Caco-2 (cell line): ENCODE measurements around the gene RETREG1. TPM values are rescaled to one million over a fixed set of nuclear protein-coding genes. Genes with fewer than 3 reads are reported as not detected.
A peak's percentile ranks its signal among the peaks of the same experiment; 100 is the strongest.

Experiments used
- BruUV-seq: library from RNA; stranded (reverse); fragments of 400-500 nt; replicated peaks from 2 replicates; lab custom pipeline; 2021; lab: Mats Ljungman, UMichigan
- CTCF ChIA-PET: fragments of 300-600 bp; sonication (Branson Sonifier 250); formaldehyde crosslinking; loops from one replicate; lab custom pipeline; 2022; ENCODE audit warnings: antibody characterized with exemption; lab: Charles Lee
- POLR2A ChIA-PET: fragments of 300-600 bp; sonication (Branson Sonifier 250); formaldehyde crosslinking; loops from one replicate; lab custom pipeline; 2022; ENCODE audit warnings: antibody characterized with exemption; lab: Charles Lee
- DNase-seq, 2 experiments: peaks; one replicate each; pipeline versions ENCODE4 v3.0.0 to v3.0.0-alpha.2; 2020 to 2022
- H3K27me3 ChIP-seq: replicated peaks from 2 replicates; pipeline ENCODE4 v1.6.0; 2011; ENCODE audit warnings: low read length; ENCODE audit not compliant: control insufficient read depth, insufficient read depth
- H3K36me3 ChIP-seq: 2 replicates; pipeline ENCODE4 v1.5.1; 2011; ENCODE audit warnings: low read length; ENCODE audit not compliant: control insufficient read depth, insufficient read depth
- H3K4me1 ChIP-seq: fragments of 250-450 bp; sonication (Bioruptor Pico); 2 replicates; pipeline ENCODE4 v1.5.1; 2020; ENCODE audit warnings: mild to moderate bottlenecking
- H3K4me3 ChIP-seq: 2 replicates; pipeline ENCODE4 v1.5.1; 2011; ENCODE audit warnings: low read depth, mild to moderate bottlenecking, control low read depth, low read length
- H3K9me3 ChIP-seq: fragments of 250-450 bp; sonication (Bioruptor Pico); 2 replicates; pipeline ENCODE4 v1.5.1; 2020; ENCODE audit warnings: mild to moderate bottlenecking, moderate library complexity
- H3K27ac Mint-ChIP-seq: one replicate; pipeline ENCODE4 v1.8.0; 2022; ENCODE audit warnings: mixed read lengths; ENCODE audit not compliant: unreplicated experiment
- H3K27me3 Mint-ChIP-seq: one replicate; pipeline ENCODE4 v1.8.0; 2022; ENCODE audit warnings: mixed read lengths; ENCODE audit not compliant: insufficient read depth, unreplicated experiment
- H3K36me3 Mint-ChIP-seq: one replicate; pipeline ENCODE4 v1.8.0; 2022; ENCODE audit warnings: mild to moderate bottlenecking, mixed read lengths; ENCODE audit not compliant: insufficient read depth, unreplicated experiment
- H3K4me1 Mint-ChIP-seq: one replicate; pipeline ENCODE4 v1.8.0; 2022; ENCODE audit warnings: low read depth, mixed read lengths; ENCODE audit not compliant: unreplicated experiment
- H3K4me3 Mint-ChIP-seq: one replicate; pipeline ENCODE4 v1.8.0; 2022; ENCODE audit warnings: mild to moderate bottlenecking, moderate library complexity, mixed read lengths; ENCODE audit not compliant: unreplicated experiment
- H3K9me3 Mint-ChIP-seq: one replicate; pipeline ENCODE4 v1.8.0; 2022; ENCODE audit warnings: mixed read lengths; ENCODE audit not compliant: unreplicated experiment
- intact Hi-C: fragments of 100-400 bp; cut with micrococcal nuclease; formaldehyde crosslinking; loops from one replicate; pipeline ENCODE4 v1.10.0; 2022; ENCODE audit not compliant: unreplicated experiment
- total RNA-seq: library from RNA; stranded (reverse); gene quantifications from 2 replicates; pipeline ENCODE4 v1.2.3, GENCODE V29; 2022
- TF ChIP-seq, protein P1 (sequence below), 2 experiments: fragments of 200-600 bp in 1 of 2; IDR thresholded peaks; 1 replicate in 1 of 2; 2 replicates in 1 of 2; pipeline versions ENCODE4 v1.5.1 to v1.8.0; 2011 to 2022; ENCODE audit warnings: antibody characterized with exemption in 1 of 2, control low read depth in 1 of 2, inconsistent platforms in 1 of 2, low read depth in 1 of 2, low read length in 1 of 2, mild to moderate bottlenecking in 1 of 2, moderate library complexity in 1 of 2; ENCODE audit not compliant: insufficient read depth in 1 of 2, severe bottlenecking in 1 of 2, unreplicated experiment in 1 of 2

Gene RETREG1
- total RNA-seq, 1 experiment from 2014 or later, result 15.1 TPM

DNA sequence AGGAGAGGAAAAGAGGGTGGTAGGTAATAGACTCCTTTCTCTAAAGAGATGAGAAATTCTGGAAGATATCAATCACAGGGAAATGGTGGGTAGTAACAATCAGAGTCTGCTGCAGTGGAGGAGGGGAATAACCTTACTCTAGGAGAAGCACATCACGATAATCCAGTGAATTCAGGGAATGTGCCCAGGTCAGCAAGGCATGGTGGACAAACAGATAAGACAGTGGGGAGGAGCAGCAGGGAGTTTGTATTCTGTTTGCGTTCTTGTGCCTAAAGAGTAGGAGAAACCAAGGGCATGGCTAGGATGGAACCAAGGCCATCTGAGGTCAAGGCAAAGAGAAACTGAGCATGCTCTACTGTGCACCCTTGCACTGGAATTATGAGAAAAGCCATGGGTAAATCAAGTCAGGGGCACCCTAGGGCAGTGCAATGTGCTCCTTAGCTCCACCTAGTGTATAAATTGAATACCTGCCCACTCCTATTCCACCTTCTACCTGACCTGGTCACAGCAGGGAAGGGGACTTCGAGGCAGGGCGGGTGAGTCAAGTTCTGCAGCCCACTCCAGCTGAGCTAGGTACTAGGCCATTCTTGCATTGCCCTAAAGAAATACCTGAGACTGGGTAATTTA is 31.6 kb downstream of the RETREG1 start:
- peak overlapping the region; percentile 86 for H3K27ac Mint-ChIP-seq
- H3K4me1 ChIP-seq, result peaks cover 50% of the 10 kb centered on the region
- no peaks in the 10 kb centered on the region for H3K27me3 Mint-ChIP-seq
- TF ChIP-seq, protein P1, sequence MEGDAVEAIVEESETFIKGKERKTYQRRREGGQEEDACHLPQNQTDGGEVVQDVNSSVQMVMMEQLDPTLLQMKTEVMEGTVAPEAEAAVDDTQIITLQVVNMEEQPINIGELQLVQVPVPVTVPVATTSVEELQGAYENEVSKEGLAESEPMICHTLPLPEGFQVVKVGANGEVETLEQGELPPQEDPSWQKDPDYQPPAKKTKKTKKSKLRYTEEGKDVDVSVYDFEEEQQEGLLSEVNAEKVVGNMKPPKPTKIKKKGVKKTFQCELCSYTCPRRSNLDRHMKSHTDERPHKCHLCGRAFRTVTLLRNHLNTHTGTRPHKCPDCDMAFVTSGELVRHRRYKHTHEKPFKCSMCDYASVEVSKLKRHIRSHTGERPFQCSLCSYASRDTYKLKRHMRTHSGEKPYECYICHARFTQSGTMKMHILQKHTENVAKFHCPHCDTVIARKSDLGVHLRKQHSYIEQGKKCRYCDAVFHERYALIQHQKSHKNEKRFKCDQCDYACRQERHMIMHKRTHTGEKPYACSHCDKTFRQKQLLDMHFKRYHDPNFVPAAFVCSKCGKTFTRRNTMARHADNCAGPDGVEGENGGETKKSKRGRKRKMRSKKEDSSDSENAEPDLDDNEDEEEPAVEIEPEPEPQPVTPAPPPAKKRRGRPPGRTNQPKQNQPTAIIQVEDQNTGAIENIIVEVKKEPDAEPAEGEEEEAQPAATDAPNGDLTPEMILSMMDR (IDR thresholded peaks at IDR 0.05; ENCODE audit: insufficient read depth in 1 of 2, low read depth in 1 of 2, low read length in 1 of 2, severe bottlenecking in 1 of 2, unreplicated experiment in 1 of 2), result peak; percentile 40 to 79
- POLR2A ChIA-PET, result no interaction called here
- no peak overlapping the region for H3K4me3 ChIP-seq
- no peaks in the 10 kb centered on the region for H3K27me3 ChIP-seq
- peaks cover 52% of the 10 kb centered on the region for H3K4me1 Mint-ChIP-seq
- DNase-seq, result peak; percentile 83 to 91
- BruUV-seq, result no TSS peak
- no peaks in the 10 kb centered on the region for H3K9me3 Mint-ChIP-seq
- H3K36me3 Mint-ChIP-seq, result no peaks in the 10 kb centered on the region
- H3K9me3 ChIP-seq, result no peaks in the 10 kb centered on the region
- intact Hi-C loops, result loop anchor here (1.0 to 5.0 kb wide), 6 partner anchors 31 to 152 kb away; partner anchors contain the start of gene RETREG1
- no peaks in the 10 kb centered on the region; the same call in 1 of the 2 replicates for H3K36me3 ChIP-seq
- CTCF ChIA-PET, result interaction anchor here (1.0 kb wide), 1 partner anchor 31 kb away, joined by 3 read pairs; the partner anchor contains the start of gene RETREG1
- H3K4me3 Mint-ChIP-seq, result peak overlapping the region; percentile 58

DNA sequence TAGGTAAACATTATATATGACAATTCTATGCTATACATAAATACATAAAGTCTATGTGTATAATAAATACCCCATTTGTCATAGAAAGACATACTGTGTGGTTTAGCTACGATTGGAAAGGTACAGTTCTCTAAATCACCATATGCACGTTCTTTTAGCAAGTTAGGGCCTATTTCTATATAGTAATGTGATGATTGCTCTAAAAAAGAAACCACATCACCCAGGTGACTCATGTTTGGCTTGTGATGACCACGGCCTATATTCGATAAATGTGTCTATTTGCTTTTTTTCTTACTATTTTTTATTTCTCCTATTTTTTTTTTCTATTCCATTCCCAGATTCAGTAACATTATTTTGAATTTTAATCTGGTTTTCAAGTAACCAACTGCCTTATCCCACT is 34.7 kb downstream of the RETREG1 start:
- H3K4me3 Mint-ChIP-seq, result no peak overlapping the region
- no peak overlapping the region for H3K27ac Mint-ChIP-seq
- TF ChIP-seq, protein P1 (IDR thresholded peaks at IDR 0.05; ENCODE audit: insufficient read depth in 1 of 2, low read depth in 1 of 2, low read length in 1 of 2, severe bottlenecking in 1 of 2, unreplicated experiment in 1 of 2), result no peak
- H3K9me3 Mint-ChIP-seq, result no peaks in the 10 kb centered on the region
- POLR2A ChIA-PET, result no interaction called here
- H3K4me1 Mint-ChIP-seq, result peaks cover 42% of the 10 kb centered on the region
- H3K9me3 ChIP-seq, result no peaks in the 10 kb centered on the region
- no peak for DNase-seq
- H3K27me3 ChIP-seq, result no peaks in the 10 kb centered on the region
- no peaks in the 10 kb centered on the region for H3K27me3 Mint-ChIP-seq
- H3K36me3 ChIP-seq, result no peaks in the 10 kb centered on the region
- CTCF ChIA-PET, result no interaction called here
- intact Hi-C loops, result no loop called here
- H3K4me3 ChIP-seq, result no peak overlapping the region
- peaks cover 25% of the 10 kb centered on the region for H3K4me1 ChIP-seq
- BruUV-seq, result no TSS peak
- no peaks in the 10 kb centered on the region for H3K36me3 Mint-ChIP-seq

DNA sequence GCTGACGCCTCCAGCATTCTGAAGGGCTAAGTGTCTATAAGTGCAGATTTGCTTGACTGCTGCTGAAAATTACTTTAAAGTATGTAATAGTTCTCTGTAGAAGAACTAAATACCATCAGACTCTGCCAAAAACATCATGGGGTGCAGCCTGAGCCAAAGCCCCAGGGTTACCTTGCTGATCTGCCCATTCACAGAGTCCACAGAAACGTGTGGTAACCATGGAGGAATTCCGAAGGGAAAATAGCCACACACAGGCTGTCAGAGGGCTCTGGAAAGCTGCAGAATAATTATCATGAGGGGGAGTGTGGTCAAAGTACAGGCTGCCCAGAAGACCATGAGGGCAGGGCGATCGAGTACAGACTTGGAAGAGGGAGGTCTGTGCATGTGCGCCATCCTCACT is 36.4 kb downstream of the RETREG1 start:
- DNase-seq, result no peak
- no peaks in the 10 kb centered on the region for H3K27me3 ChIP-seq
- peaks cover 33% of the 10 kb centered on the region for H3K4me1 Mint-ChIP-seq
- CTCF ChIA-PET, result no interaction called here
- H3K9me3 ChIP-seq, result no peaks in the 10 kb centered on the region
- TF ChIP-seq, protein P1 (IDR thresholded peaks at IDR 0.05; ENCODE audit: insufficient read depth in 1 of 2, low read depth in 1 of 2, low read length in 1 of 2, severe bottlenecking in 1 of 2, unreplicated experiment in 1 of 2), result no peak
- POLR2A ChIA-PET, result no interaction called here
- H3K27ac Mint-ChIP-seq, result peak overlapping the region; percentile 20
- no TSS peak for BruUV-seq
- H3K36me3 Mint-ChIP-seq, result no peaks in the 10 kb centered on the region
- H3K4me3 Mint-ChIP-seq, result no peak overlapping the region
- no peak overlapping the region for H3K4me3 ChIP-seq
- H3K9me3 Mint-ChIP-seq, result no peaks in the 10 kb centered on the region
- no peaks in the 10 kb centered on the region for H3K36me3 ChIP-seq
- H3K27me3 Mint-ChIP-seq, result no peaks in the 10 kb centered on the region
- intact Hi-C loops, result no loop called here
- peaks cover 18% of the 10 kb centered on the region for H3K4me1 ChIP-seq
